ENCODE data around the gene DIAPH1. TPM values are rescaled to one million over a fixed set of nuclear protein-coding genes. Genes with fewer than 3 reads are reported as not detected.

The DIAPH1 gene
- total RNA-seq, 1 donor from 2014 or later, result 118 TPM

- peaks cover 12% of the 10 kb centered on the region for H3K27me3 ChIP-seq
- ATAC-seq (no peak), DNase-seq (no peak)
- H3K36me3 ChIP-seq, result peaks cover 6% of the 10 kb centered on the region
- H3K27ac ChIP-seq, result peak overlapping the region; percentile 17
- intact Hi-C loops (cut with DNase I), result no loop called here
- no peaks in the 10 kb centered on the region for H3K9me3 ChIP-seq
- no peak for TF ChIP-seq CTCF (IDR thresholded peaks at IDR 0.05)
- no peak overlapping the region for H3K4me3 ChIP-seq
- H3K4me1 ChIP-seq, result peaks cover 31% of the 10 kb centered on the region
Measured at GRCh38 chr5:141493500-141494422, 125.0 kb downstream of the DIAPH1 start.

- TF ChIP-seq CTCF (IDR thresholded peaks at IDR 0.05), result no peak
- intact Hi-C loops (cut with DNase I), result no loop called here
- Histone ChIP-seq H3K9me3 (no peaks in the 10 kb centered on the region), H3K4me1 (peaks cover 31% of the 10 kb centered on the region), H3K27ac (no peak overlapping the region), H3K4me3 (peak overlapping the region; percentile 4), H3K27me3 (peaks cover 12% of the 10 kb centered on the region), H3K36me3 (no peaks in the 10 kb centered on the region)
- ATAC-seq, result peak; percentile 45
- DNase-seq, result no peak
Measured at GRCh38 chr5:141492168-141492885, 126.5 kb downstream of the DIAPH1 start.

GRCh38 chr5:141491323-141492167, 127.3 kb downstream of the DIAPH1 start:
- Histone ChIP-seq H3K36me3 (peaks cover 1% of the 10 kb centered on the region), H3K4me1 (peaks cover 31% of the 10 kb centered on the region), H3K27me3 (peaks cover 12% of the 10 kb centered on the region), H3K9me3 (no peaks in the 10 kb centered on the region), H3K4me3 (peak overlapping the region; percentile 4), H3K27ac (no peak overlapping the region)
- intact Hi-C loops (cut with DNase I), result no loop called here
- no peak for ATAC-seq
- TF ChIP-seq CTCF (IDR thresholded peaks at IDR 0.05), result no peak
- no peak for DNase-seq

- Histone ChIP-seq H3K4me1 (peaks cover 31% of the 10 kb centered on the region), H3K27ac (no peak overlapping the region), H3K4me3 (no peak overlapping the region), H3K36me3 (peaks cover 4% of the 10 kb centered on the region), H3K27me3 (peaks cover 12% of the 10 kb centered on the region), H3K9me3 (no peaks in the 10 kb centered on the region)
- intact Hi-C loops (cut with DNase I), result no loop called here
- ATAC-seq (no peak), DNase-seq (no peak)
- no peak for TF ChIP-seq CTCF (IDR thresholded peaks at IDR 0.05)
Measured at GRCh38 chr5:141490771-141491170, 128.0 kb downstream of the DIAPH1 start.

- no peak for TF ChIP-seq CTCF (IDR thresholded peaks at IDR 0.05)
- intact Hi-C loops (cut with DNase I), result no loop called here
- no peak for ATAC-seq
- H3K4me1 ChIP-seq, result peaks cover 31% of the 10 kb centered on the region
- H3K9me3 ChIP-seq, result no peaks in the 10 kb centered on the region
- no peak overlapping the region for H3K4me3 ChIP-seq
- H3K27me3 ChIP-seq, result peaks cover 12% of the 10 kb centered on the region
- peaks cover 4% of the 10 kb centered on the region for H3K36me3 ChIP-seq
- H3K27ac ChIP-seq, result no peak overlapping the region
- DNase-seq, result no peak
Measured at GRCh38 chr5:141490271-141490670, 128.5 kb downstream of the DIAPH1 start.

All from upper lobe of right lung (tissue), 1 donor.